ENCODE measurements around the gene MAP3K3. TPM values are rescaled to one million over a fixed set of nuclear protein-coding genes. Genes with fewer than 3 reads are reported as not detected.

The MAP3K3 gene
- total and polyA plus RNA-seq, 10 of the 15 experiments (the other 5 are each of a cell fraction or from before 2014, with no cell fraction given), result 1.6 to 24.1 (median 15.0) TPM

DNA sequence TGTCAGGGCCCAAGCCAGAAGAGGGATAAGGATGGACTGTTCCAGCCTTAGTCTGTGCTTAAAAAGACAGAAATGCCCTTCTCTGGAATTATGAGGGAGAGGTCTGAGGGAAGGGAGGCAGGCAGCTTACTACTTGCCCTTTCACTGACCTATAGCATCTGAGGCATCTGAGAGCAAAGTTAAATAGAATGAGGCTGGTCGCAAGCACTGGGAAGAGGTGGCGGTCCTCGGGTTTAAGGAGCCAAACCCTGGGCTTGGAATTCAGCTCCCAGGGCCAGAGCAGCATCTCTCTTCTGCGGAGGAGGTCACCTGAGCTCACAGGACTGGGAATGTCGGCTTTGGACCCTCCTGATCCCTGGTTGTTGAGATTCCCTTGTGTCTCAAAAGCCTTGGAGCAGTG lies 80.8 kb downstream of the MAP3K3 start:
- H3K27ac ChIP-seq (ENCODE audit: control insufficient read depth, insufficient read depth), result peak overlapping the region; percentile 93
- no peak overlapping the region for H2AFZ ChIP-seq (ENCODE audit: control insufficient read depth, low read depth, low read length)
- SMC1A ChIA-PET (ENCODE audit: uncharacterized antibody, unreplicated experiment), result interaction anchor here (0.9 to 2.1 kb wide), 7 partner anchors 25 to 84 kb away, joined by 3 to 5 read pairs (median 3); partner anchors contain the start of genes CCDC47 and STRADA
- BruUV-seq (replicated peaks), result no TSS peak
- ATAC-seq, result no peak
- H3K4me1 ChIP-seq (ENCODE audit: control insufficient read depth, insufficient read depth, low read length), result peaks cover 14% of the 10 kb centered on the region
- peak overlapping the region; percentile 91 for H3K4me3 ChIP-seq
- TF ChIP-seq, protein P1, sequence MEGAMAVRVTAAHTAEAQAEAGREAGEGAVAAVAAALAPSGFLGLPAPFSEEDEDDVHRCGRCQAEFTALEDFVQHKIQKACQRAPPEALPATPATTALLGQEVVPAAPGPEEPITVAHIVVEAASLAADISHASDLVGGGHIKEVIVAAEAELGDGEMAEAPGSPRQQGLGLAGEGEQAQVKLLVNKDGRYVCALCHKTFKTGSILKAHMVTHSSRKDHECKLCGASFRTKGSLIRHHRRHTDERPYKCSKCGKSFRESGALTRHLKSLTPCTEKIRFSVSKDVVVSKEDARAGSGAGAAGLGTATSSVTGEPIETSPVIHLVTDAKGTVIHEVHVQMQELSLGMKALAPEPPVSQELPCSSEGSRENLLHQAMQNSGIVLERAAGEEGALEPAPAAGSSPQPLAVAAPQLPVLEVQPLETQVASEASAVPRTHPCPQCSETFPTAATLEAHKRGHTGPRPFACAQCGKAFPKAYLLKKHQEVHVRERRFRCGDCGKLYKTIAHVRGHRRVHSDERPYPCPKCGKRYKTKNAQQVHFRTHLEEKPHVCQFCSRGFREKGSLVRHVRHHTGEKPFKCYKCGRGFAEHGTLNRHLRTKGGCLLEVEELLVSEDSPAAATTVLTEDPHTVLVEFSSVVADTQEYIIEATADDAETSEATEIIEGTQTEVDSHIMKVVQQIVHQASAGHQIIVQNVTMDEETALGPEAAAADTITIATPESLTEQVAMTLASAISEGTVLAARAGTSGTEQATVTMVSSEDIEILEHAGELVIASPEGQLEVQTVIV (IDR thresholded peaks at IDR 0.05; ENCODE audit: borderline replicate concordance, partially characterized antibody), result no peak
- TF ChIP-seq KAT2A (conservative IDR thresholded peaks at IDR 0.05; ENCODE audit: control insufficient read depth, low read depth, low read length), result no peak
- no peak for TF ChIP-seq IKZF1 (conservative IDR thresholded peaks at IDR 0.05)
- no peak for TF ChIP-seq SMARCA5 (IDR thresholded peaks at IDR 0.05)
- TF ChIP-seq, protein P2, sequence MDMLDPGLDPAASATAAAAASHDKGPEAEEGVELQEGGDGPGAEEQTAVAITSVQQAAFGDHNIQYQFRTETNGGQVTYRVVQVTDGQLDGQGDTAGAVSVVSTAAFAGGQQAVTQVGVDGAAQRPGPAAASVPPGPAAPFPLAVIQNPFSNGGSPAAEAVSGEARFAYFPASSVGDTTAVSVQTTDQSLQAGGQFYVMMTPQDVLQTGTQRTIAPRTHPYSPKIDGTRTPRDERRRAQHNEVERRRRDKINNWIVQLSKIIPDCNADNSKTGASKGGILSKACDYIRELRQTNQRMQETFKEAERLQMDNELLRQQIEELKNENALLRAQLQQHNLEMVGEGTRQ (IDR thresholded peaks at IDR 0.05; ENCODE audit: borderline replicate concordance, low read depth, low read length), result no peak
- TF ChIP-seq, protein P3, sequence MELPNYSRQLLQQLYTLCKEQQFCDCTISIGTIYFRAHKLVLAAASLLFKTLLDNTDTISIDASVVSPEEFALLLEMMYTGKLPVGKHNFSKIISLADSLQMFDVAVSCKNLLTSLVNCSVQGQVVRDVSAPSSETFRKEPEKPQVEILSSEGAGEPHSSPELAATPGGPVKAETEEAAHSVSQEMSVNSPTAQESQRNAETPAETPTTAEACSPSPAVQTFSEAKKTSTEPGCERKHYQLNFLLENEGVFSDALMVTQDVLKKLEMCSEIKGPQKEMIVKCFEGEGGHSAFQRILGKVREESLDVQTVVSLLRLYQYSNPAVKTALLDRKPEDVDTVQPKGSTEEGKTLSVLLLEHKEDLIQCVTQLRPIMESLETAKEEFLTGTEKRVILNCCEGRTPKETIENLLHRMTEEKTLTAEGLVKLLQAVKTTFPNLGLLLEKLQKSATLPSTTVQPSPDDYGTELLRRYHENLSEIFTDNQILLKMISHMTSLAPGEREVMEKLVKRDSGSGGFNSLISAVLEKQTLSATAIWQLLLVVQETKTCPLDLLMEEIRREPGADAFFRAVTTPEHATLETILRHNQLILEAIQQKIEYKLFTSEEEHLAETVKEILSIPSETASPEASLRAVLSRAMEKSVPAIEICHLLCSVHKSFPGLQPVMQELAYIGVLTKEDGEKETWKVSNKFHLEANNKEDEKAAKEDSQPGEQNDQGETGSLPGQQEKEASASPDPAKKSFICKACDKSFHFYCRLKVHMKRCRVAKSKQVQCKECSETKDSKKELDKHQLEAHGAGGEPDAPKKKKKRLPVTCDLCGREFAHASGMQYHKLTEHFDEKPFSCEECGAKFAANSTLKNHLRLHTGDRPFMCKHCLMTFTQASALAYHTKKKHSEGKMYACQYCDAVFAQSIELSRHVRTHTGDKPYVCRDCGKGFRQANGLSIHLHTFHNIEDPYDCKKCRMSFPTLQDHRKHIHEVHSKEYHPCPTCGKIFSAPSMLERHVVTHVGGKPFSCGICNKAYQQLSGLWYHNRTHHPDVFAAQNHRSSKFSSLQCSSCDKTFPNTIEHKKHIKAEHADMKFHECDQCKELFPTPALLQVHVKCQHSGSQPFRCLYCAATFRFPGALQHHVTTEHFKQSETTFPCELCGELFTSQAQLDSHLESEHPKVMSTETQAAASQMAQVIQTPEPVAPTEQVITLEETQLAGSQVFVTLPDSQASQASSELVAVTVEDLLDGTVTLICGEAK (IDR thresholded peaks at IDR 0.05; ENCODE audit: borderline replicate concordance), result no peak
- no peak for TF ChIP-seq NRF1 (conservative IDR thresholded peaks at IDR 0.05; ENCODE audit: low read depth, low read length)
- TF ChIP-seq RELA (IDR thresholded peaks at IDR 0.05; ENCODE audit: borderline replicate concordance, partially characterized antibody), result no peak
- no peak for TF ChIP-seq BCL11A (IDR thresholded peaks at IDR 0.05; ENCODE audit: low read depth, low read length)
- RAD21 ChIA-PET (ENCODE audit: unreplicated experiment), result interaction anchor here (2.6 to 3.8 kb wide), 2 partner anchors 39 to 70 kb away, joined by 10 to 23 read pairs; partner anchors contain the start of genes CCDC47, DDX42 and STRADA
- no peaks in the 10 kb centered on the region for H3K27me3 ChIP-seq (replicated peaks in 1 of 2; ENCODE audit: control insufficient read depth in 2 of 2, insufficient read depth in 2 of 2, low read length in 1 of 2)
- H4K20me1 ChIP-seq (ENCODE audit: control insufficient read depth, insufficient read depth), result no peaks in the 10 kb centered on the region
- H3K9ac ChIP-seq (ENCODE audit: control insufficient read depth, insufficient read depth, low read length), result peak overlapping the region; percentile 86
- peak overlapping the region; percentile 97 for H3K4me2 ChIP-seq (ENCODE audit: control insufficient read depth, insufficient read depth)
- DNase-seq (ENCODE audit: low read depth, low spot score), result no peak
- in situ Hi-C loops (cut with MboI) (no loop called here), intact Hi-C loops (cut with micrococcal nuclease; ENCODE audit: unreplicated experiment) (no loop called here)
- POLR2A ChIA-PET, result interaction anchor here (0.5 to 4.2 kb wide), 6 partner anchors 14 to 144 kb away, joined by 3 to 42 read pairs (median 3); partner anchors contain the start of genes CCDC47, DDX42 and STRADA
- peaks cover 49% of the 10 kb centered on the region for H3K79me2 ChIP-seq (ENCODE audit: control insufficient read depth, insufficient read depth, low read length)
- CTCF ChIA-PET, result interaction anchor here (0.6 to 2.2 kb wide), 7 partner anchors 8 to 148 kb away, joined by 3 to 7 read pairs (median 3); no protein-coding TSS in a partner anchor
- 76% methylated on average over 5 of the region's 5 CpGs for WGBS (ENCODE audit: insufficient coverage, insufficient replicate concordance, low lambda C conversion rate, missing lambda C conversion rate)
- H3K9me3 ChIP-seq (replicated peaks; ENCODE audit: control insufficient read depth, insufficient read depth, low read length), result no peaks in the 10 kb centered on the region
- peaks cover 0 to 10% of the 10 kb centered on the region in 2 experiments; a peak in 3 of 4 replicates for H3K36me3 ChIP-seq (ENCODE audit: control insufficient read depth in 2 of 2, insufficient read depth in 2 of 2, low read length in 1 of 2)
- no peak for FAIRE-seq

Data from GM12878 (cell line).